Ovary (tissue), 3 donors: ENCODE measurements around the gene CACNA2D1.

Experiments used
- CTCF ChIP-seq, 3 donors: fragments of 450-650 bp in 2 of 3; fragments of 200-600 bp in 1 of 3; IDR thresholded peaks; one replicate each; pipeline versions ENCODE4 v1.5.1 to v1.8.0; 2016 to 2022; ENCODE audit warnings: antibody characterized with exemption in 3 of 3, mild to moderate bottlenecking in 1 of 3
- EP300 ChIP-seq: sonication (generic); formaldehyde crosslinking; IDR thresholded peaks from one replicate; pipeline ENCODE4 v1.6.1; 2017; ENCODE audit warnings: antibody characterized with exemption
- POLR2A ChIP-seq: fragments of 450-650 bp; IDR thresholded peaks from one replicate; pipeline ENCODE4 v1.6.1; 2017; ENCODE audit warnings: antibody characterized with exemption, mild to moderate bottlenecking, moderate library complexity
- donor health status: DM: no; HTN: no; CAD: no.

- TF ChIP-seq POLR2A: no peak
- no peak for TF ChIP-seq CTCF (IDR thresholded peaks at IDR 0.05)
- no peak for TF ChIP-seq EP300
Observed at GRCh38 chr7:81937091-81937490, 506.5 kb downstream of the CACNA2D1 start.
